CD4-positive, alpha-beta T cell treated with Interferon gamma for 1 hour (primary cell): ENCODE measurements around the gene OR10G2.
"Not testable (repeated sequence)": the region's sequence is repeated elsewhere in the genome, so short reads cannot be mapped to it uniquely, and the experiment has no call there.

Experiments used
- DNase-seq: peaks from one replicate; pipeline ENCODE4 v3.0.0-alpha.2; 2020

Gene OR10G2, protein sequence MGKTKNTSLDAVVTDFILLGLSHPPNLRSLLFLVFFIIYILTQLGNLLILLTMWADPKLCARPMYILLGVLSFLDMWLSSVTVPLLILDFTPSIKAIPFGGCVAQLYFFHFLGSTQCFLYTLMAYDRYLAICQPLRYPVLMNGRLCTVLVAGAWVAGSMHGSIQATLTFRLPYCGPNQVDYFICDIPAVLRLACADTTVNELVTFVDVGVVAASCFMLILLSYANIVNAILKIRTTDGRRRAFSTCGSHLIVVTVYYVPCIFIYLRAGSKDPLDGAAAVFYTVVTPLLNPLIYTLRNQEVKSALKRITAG

DNA sequence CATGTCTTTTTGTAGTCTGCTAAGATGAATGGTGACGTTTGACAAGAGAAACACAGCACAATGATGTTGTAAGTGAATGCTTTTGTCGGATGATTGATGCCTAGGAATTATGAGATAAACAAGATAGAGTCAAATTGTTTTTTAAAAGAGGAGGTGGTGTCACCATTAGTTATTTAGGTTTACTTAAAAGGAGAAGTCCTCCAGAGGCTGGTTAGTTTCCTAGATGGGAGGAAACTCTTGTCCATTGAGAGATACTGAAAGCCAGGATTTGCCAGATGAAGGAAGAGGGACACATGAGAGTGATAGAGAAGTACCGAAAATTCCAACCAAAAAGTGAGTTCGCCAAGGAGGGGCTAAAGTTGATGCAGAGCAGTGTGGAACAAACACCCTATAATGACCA, at the start of gene OR10G2:
Gene OR10G2 (minus strand): TSS at position 101 of the 400 bp plus-strand sequence. CDS start 98 bp downstream, at position 3.
- DNase-seq = no peak

DNA sequence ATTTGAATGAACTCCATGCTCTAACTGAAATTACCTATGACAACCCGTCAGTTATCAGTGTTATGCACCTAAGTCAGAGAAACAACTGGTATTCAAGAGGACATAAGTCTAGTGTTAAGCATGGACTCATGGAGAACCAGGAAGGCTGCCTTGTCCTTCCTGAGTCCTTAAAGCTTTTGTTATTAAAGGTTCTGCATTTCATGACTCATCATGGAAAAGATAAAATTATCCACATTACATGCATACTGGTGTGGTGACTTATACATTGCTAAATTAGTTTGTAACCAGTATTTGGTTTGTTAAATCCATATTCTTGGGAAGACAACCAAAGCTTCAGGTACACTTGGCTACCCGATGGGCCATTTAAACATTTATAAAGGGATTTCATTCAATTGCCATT, 45.3 kb upstream of the OR10G2 start:
- no peak for DNase-seq

DNA sequence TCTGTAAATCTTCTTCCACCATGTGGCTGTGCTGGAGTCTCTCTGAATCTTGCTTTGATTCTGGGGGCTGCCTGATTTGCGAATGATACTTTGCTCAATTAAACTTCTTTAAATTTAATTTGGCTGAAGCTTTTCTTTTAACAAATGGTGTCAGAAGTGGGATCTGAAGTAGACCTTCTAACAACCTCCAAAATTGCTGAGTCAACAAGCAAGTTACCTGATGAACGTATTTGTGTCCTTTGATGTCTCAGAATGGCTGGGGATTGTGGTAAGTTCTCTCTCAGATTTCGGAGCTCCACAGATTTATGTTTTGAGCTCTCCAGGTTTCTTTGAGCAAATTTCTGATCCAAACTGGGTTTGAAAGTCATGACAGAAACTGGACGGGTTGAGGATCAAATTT, 40.8 kb upstream of the OR10G2 start:
- DNase-seq = no peak

DNA sequence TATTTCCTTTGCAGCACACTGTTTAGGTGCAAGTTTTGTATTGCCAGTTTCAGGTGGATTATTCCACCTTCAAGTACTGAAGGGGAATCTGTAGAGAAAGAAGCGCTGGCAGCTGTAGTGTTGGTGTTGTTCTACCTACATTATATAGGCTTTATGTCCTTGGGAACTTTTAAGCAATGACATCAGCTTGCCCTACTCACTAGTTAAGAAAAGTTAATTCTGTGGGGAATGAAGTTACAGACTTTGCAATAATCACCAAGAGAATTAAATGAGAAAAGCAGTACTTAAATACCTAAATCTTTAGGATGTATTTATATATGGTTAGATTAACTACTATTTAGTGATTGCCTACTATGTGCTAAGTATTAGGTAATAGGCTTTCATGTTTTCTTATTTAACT, 39.0 kb upstream of the OR10G2 start, which contains the start of gene OR4E1:
Gene OR4E1 (minus strand): TSS at position 101 of the 400 bp plus-strand sequence. CDS start 2,883 bp downstream, outside the sequence.
- no peak for DNase-seq

DNA sequence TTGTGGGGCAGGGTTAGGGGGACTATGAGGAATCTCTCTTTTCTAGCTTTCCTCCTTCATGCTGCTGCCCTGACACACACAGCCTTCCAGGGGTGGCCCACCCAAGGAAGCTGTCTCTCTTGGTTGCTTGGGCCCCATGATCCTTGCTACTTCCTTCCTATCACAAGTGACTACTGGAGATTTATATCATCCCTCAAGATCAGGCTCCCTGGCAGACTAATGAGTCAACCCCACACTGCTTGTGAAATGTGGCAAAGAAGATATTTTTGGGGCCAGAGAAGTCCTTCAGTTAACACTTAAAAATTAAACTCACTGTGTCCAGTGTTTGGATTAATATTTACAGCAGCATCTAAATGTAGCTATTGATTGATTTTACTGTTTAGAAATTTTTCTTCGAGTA, 37.4 kb upstream of the OR10G2 start:
- DNase-seq = no peak

DNA sequence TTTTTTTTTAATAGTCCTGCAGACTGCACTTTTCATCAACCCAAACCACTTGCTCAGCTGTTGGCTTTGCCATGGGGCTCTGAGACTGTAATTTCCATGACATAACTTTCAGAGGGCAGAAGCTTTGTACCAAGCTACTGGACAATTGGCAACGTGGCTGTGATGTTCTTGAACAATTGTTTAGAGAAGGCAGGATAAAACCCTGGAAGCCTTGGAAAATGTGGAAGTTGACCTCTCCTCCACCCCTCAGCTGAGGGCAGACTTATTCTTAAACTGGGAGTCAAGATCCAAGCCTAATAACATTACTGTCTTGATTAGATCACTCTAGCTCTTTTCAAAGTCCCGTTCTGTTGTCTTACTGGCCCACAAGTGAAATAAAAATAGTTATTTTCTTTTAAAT, 36.6 kb upstream of the OR10G2 start:
- no peak for DNase-seq

DNA sequence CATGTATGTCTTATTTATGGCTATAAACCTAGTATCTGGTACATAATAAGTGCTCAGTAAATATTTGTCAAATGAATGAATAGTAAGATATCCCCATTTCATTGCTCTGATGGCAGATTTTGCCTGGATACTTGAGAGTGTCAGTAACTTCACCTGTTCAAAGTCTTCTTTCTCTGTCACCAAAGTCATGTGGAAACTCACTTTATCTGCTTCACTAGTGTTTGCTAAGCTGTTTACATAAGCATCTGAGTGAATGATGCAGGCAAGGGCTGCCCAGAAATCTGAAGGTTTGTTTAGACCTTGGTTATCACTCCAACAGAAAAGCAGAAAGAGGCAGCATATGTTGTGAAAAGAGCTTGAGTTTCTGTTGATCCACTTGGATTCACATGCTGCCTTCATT, 34.5 kb upstream of the OR10G2 start:
- no peak for DNase-seq

DNA sequence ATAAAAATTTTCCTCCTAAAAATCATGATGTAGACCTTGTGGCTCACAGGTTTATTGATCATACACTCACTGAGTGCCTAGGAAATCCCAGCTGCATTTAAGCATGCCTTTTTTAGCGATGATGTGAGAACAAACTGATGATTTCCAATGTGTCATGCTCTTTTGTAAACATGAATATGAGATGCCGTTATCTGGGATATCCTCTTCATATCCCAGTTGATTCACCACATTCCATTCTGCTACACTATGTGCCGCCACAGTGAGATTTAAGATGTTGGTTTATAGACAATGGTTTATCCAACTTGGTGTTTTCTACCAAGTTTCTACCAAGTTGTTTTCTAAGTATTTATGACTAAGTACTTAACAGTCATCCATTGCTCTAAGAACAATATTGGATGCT, 33.6 kb upstream of the OR10G2 start:
- DNase-seq = no peak

DNA sequence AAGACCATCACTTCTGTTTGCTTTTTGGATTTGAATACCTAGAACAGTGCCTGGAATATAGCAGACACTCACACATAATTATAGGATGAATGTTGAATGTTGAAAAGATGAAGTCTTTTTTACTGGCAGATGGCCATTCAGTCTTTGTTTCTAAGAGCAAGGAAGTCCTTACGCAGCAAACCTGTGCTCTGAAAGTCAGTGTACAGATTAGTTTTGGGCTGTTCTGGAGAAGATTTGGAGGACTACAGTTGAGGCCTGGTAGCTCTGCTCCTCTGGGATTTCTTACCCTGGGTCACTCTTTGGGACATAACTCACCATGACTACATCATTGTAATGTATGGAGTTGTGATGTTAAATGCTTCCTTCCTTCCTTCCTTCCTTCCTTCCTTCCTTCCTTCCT, 22.2 kb upstream of the OR10G2 start:
- no peak for DNase-seq

DNA sequence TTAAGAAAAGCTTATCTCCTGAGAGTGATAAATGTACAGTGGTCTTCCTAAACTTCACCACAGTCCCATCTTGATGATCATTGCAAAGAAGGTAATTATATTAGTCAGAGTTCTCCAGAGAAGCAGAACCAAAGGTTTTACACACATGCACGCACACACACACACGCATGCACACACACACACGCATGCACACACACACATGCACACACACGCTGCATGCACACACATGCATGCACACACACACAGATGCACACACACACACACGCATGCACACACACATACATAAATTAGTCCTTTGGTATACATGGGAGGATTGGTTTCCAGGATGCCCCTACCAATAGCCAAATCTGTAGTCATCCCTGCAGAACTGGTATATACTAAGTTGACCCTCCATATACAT, 19.5 kb upstream of the OR10G2 start:
- DNase-seq = no peak

DNA sequence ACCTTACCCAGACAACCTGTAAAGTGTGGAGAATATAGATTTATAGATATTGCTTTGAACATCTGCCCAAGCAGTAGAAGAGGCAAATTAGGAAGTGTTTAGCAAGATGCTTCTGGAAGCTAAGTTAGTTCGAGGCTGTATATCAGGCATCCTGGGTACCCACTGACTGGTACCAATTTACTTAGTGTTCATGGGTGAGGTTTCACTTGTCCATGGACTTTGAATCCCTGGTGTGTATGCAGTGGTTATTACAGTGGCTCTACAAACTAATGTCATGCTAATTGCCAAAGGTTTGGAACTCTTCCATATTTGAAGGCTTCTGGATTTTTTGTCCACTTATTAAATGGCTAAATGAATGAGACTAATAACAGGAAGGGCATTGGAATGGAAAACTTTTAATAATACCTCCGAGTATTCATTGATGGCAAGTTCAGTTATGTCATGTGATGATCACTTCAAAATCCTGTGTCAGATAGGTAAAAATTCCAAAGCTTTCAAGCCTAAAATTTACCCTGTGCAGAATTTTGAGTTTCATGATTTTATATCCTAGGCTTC, 18.7 kb upstream of the OR10G2 start, which contains the start of gene OR4E2:
Gene OR4E2 (plus strand): TSS at position 505 of the 555 bp plus-strand sequence. CDS start 11,248 bp downstream, outside the sequence.
- DNase-seq = no peak

DNA sequence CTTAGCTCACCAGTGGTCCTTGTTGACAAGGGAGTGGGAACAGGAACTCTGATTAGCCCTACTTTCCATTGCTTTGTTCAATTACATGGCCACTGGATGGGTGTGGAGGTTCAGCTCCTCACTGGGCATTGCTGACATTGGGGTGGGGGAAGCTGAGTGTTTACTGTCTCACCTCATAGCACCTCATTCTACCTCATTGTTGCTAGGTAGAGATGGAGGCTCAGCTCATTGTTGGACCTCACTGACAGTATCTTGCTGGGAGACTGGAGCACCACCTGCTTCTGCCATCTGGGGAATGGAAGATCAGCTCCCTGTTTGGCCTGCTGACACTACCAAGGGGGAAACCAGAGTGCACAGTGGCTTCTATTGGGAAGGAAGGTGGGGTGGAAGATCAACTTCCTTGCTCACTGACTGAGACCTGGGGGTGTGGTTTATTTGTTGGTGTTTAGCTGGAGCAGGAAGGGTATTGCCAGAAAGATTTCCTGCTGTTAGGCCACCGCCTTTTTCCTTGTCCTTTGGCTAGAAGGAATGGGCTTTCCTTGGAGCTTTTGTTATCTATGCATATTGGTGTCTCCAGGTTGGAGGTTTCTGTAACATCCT, 17.6 kb upstream of the OR10G2 start:
- no peak for DNase-seq

DNA sequence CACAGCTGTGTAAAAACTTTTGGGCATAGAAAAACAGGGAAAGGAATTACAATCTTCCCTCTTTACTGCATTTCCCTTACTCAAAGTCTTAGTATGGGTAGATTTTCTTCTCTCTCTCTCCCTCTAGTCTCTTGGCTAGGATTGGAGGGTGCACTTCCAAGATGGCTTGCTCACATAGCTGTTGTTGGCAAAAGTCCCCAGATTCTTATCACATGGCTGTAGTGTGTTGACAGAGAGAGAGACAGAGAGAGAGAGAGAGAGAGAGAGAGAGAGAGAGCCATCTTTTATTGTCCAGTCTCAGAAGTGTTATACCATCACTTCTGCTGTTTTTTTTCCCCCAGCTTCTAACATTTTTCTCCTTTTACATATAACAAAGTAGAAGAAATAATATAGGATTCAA, 12.6 kb upstream of the OR10G2 start:
- DNase-seq = no peak

DNA sequence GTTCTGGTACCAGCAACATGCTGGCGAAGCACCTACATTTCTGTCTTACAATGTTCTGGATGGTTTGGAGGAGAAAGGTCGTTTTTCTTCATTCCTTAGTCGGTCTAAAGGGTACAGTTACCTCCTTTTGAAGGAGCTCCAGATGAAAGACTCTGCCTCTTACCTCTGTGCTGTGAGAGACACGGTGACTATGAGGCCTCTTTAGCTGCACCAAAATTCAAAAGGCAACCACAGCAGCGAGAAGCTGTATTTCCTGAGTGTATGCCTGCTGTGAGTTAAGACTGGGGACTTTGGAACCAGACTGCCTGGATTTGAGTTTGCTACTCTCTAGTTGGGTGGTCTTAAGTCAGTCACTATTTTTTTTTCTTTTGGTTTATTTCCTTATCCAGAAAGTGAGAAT, 8.7 kb upstream of the OR10G2 start:
- DNase-seq = no peak

DNA sequence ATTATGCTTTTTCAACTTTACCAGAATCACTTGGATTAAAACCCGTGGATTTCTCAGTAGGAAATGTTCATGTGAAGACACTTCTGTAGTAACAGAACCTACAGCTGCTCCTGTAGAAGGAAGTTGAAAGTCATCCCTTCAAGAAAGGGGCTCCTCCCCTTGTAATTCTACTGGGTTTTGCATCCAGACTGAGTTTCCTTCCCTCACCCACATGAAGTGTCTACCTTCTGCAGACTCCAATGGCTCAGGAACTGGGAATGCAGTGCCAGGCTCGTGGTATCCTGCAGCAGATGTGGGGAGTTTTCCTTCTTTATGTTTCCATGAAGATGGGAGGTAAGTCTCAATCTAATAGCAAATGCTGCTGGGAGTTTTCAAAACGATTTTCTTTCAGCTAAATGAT, 7.9 kb upstream of the OR10G2 start:
- DNase-seq = no peak

DNA sequence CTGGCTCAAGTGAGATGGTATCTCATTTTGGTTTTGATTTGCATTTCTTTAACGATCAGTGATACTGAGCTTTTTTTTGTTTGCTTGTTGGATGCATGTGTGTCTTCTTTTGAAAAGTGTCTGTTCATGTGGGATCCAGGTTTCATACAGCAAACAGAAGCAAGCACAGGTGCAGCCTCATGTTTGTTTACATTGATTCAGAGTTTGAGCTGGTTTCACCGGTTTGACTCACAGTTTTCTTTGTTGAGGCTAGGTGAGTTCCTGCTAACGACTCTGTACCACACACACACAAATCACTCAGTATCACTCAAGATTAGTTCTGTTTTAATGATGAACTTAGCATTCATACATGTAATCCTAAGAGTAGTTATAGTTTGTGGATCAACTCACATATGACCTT, 3.7 kb downstream of the OR10G2 start:
- DNase-seq = no peak

DNA sequence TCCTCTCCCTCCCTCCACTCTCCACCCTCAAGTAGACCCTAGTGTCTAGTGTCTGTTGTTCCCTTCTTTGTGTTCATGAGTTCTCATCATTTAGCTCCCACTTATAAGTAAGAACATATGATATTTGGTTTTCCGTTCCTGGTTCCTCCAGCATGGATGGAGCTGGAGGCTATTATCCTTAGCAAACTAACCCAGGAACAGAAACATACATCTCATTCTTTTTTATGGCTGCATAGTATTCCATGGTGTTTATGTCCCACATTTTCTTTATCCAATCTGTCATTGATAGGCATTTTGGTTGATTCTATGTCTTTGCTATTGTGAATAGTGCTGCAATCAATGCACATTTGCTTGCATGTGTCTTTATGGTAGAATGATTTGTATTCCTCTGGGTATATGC, 4.2 kb downstream of the OR10G2 start:
- not testable (repeated sequence) for DNase-seq

DNA sequence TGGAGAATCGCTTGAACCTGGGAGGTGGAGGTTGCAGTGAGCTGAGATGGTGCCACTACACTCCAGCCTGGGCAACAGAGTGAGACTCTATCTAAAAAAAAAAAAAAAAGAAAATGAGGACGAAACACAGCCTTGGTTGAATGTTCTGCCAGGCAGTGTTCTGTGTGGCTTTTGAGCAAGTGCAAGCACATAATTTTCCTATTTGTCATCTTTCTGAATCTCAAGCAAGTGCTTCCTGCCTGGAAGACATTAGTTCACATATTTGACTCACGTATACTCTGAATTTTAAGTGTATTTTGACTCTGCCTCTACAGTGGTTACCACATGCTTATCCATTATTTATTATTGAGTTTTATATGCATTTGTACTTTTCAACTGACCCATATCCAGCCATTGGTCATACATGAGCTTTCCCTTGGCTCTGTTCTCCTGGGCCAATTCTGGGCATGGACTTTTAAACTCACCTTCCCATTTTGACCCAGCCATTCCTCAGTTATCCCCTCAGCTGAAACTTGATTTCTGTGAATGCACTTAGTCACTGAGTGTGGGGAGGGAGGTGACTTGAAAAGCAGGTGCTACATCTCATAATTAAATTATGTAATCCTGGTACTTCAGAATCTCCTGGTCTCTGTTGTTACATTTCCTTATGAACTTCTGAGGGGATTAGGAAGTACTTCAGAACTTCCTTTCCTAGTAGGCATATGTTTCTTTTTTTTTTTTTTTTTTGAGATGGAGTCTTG, 8.1 kb downstream of the OR10G2 start:
- DNase-seq = no peak

DNA sequence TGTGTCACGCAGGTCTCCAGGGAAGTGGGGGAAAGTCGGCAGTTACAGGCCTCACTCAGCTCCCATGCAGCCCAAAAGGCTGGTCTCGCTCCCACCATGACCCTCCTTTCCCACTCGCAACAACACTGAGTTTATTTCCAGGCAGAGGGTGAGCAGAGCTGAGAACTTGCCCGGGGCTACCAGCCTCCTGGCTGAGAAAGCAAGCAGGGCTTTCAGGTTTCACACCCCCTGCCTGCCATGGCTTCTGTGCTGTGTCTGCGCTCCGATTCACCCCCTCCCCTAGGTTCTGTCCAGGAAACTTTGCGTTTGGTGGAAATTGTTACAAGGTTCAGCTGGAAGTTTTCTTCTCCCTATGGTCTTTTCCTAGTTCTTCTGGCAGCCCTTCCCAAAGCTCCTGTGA, 17.1 kb downstream of the OR10G2 start:
- no peak for DNase-seq

DNA sequence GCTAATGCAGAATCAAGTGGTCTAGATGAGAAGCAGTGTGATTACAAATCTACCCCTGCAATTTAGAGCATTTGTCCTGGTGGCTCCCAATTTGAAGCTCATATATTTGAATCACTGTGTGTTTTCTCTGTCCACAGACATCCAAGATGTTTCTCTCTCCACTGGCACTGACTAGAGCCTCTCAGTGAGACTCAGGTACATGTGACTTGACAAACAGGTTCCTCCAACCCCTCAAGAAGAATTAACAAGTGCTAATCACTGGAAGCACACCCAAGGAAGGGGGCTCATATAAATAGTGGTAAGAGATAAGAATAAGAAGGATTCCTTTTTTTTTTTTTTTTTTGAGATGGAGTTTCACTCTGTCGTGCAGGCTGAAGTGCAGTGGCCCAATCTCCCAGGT, 20.5 kb downstream of the OR10G2 start:
- DNase-seq = no peak

DNA sequence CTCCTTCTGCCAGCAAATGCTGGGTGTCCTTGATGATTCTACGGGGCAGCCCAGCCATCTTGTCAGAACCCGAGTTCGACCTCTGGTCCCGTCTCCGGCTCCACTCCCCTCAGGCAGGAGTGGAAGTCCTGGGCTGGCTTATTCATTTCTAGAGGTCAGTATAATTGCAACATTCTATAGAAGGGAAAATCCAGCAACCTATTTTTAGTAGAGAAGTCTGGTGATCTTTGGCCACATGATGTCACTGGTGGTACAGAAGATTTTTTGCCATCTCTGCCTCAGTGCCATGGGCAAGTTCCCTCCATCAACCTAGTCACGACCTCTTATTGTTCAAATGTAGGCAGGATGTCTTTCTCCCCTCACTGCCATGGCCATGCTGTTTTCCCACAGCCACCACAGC, 22.4 kb downstream of the OR10G2 start:
- no peak for DNase-seq

DNA sequence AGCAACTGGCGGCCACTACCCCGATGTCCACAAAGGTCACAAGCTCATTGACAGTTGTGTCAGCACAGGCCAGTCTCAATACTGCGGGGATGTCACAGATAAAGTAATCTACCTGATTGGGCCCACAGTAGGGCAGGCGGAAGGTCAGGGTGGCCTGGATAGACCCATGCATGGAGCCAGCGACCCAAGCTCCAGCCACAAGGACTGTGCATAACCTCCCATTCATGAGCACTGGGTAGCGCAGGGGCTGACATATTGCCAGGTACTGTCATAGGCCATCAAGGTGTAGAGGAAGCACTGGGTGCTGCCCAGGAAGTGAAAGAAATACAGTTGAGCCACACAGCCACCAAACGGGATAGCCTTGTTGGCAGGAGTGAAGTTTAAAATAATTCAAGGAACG, 32.6 kb downstream of the OR10G2 start:
- not testable (repeated sequence) for DNase-seq

DNA sequence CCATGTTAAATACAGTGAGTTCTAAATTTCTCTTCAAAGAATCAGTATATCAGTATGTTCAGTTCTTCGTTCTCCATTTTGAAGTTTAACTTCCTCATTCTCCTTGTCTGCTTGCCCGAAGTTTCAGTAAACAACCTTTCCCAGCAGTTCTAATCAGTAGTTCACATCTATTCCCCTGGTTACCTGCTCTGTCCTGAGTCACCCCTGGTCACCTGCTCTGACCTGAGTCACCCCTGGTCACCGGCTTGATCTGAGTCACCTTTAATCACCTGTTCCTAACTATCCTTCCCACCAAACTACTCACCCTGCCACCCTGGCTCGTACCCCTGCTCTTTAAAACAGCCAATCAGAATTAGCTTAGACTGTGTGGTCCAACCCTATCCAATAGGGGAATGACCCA, 45.4 kb downstream of the OR10G2 start:
- no peak for DNase-seq
